GM03348 (cell line): ENCODE results near the gene C10orf67.
A peak's percentile ranks its signal among the peaks of the same experiment; 100 is the strongest.

Experiments
- DNase-seq: peaks from one replicate; pipeline ENCODE4 v3.0.0; 2012; ENCODE audit warnings: low spot score

Gene C10orf67

DNA sequence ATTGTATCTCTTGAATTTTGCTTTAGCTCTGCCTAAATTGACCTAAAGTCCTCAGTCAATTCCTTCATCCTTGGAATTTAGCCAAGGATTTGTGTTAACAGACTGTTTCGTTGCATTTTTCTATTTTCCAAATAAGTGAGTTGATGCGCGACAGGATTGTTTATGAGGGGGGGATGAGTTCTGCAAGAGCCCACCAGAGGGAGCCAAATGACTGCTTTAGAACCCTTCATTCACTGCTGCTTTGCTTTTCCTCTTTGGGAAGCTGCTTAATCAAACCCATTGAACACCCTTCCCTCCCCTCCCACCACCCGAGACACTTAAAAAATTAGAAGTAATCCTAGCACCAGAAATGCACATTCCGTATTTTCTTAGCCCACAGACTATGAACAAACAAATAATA is 186.2 kb downstream of the C10orf67 start:
- peak; percentile 80 for DNase-seq

DNA sequence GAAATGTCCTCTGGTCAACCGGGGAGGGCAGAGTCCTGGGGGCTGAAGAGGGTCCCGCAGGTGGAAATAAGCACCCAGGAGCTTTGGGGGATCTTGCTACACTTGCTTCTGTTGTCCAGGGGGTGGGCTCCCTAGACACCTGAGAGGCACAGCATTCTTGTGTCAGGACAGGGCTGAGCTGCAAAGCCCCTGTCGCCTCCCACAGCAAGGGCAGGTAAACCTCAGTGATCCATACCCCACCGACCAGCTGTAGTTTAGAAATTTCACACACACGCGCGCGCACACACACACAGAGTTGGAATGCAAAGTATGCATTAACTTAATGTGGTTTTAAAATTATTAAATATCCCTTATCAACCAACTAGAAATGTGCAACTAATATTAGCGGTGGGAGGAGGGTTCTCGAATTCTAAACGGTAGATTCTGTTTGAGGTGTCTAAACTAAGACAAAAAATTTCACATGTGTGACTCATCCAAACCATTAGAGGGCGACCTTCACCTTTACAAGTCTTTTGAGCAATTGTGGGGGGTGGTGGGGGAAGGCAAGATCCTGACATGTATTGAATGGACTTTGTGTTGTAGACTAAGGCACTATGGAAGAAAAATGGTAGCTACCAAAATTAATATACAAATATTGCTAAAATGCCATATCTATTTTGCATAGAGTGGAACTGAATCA is 186.8 kb downstream of the C10orf67 start:
- DNase-seq = peak; percentile 25

DNA sequence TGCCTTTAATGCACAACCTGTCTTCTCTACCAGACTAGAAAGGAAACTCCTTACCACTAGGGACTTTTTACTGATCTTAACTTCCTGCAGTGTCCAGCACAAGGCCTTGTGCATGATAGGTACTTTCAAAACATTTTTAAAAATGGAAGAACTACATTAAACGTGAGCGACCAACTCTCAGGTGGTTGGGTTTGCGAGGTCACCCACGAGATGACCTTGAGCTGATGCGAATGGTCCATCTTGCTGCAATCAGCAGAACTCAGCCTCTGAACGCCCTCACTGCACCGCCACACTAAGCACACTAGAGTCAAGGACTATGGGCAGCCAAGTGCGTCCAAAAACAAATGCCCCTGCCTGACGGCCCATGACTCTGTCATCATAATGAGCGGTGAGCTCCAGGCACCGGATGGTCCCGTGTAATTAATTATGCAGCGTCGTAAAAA is 187.3 kb downstream of the C10orf67 start:
- no peak for DNase-seq

DNA sequence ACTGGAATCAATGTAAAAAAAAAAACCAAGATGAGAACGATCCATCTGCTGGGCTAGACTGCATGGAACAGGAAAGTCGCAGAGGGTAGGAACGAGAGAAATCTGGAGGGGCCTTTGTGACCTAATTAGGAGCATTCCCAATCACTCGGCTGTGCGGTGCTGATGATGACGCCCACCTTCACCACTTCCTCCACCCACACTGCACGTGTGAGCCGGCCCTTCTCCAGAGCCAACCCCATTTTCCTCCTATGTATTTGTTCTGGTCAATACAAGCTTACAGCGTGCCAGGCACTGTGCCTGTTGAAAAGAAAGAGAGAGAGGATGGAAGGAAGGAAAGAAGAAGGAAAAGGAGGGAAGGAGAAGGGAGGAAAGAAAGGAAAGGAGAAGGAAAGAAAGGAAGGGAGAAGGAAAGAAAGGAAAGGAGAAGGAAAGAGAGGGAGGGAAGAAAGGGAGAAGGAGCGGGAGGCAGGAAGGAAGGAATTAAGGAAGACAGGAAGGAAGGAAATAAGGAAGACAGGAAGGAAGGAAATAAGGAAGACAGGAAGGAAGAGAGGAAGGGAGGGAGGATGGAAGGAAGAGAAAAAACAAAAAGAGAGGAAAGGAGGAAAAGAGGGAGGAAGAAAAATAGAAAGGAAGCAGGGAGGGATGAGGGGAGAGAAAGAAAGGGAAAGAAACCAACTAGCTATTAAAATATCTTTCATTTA is 188.0 kb downstream of the C10orf67 start:
- DNase-seq = no peak

DNA sequence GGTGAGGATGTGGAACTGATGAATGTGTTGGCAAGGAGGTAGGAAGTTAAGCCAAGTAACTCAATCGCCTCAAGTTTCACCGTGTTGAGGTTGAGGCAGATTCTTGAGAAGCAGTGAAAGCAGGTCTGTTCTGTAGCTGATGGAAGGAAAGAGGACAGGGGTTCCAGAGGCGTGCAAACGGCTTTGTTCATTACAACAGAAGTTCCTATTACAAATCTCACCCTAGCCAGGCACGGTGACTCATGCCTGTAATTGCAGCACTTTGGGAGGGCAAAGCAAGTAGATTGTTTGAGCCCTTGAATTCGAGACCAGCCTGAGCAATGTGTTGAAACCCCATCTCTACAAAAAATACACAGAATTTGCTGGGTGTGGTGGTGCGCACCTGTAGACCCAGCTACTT is 189.4 kb downstream of the C10orf67 start:
- no peak for DNase-seq
